Liver (tissue), 3 donors: ENCODE measurements around the gene MYO15B.

Source experiments
- CTCF ChIP-seq: fragments of 150-350 bp; IDR thresholded peaks from 2 replicates; pipeline ENCODE4 v1.5.1; 2017; ENCODE audit warnings: improper control_type of control experiment, low read depth, low read length; ENCODE audit not compliant: missing input control
- GABPA ChIP-seq, 2 donors: IDR thresholded peaks in 1 of 2; conservative IDR thresholded peaks in 1 of 2; 2 replicates each; pipeline ENCODE4 v1.6.1; 2016; ENCODE audit warnings: antibody characterized with exemption in 2 of 2, mild to moderate bottlenecking in 1 of 2, moderate library complexity in 1 of 2
- HNF4A ChIP-seq, 2 donors: conservative IDR thresholded peaks; 2 replicates each; pipeline ENCODE4 v1.6.1; 2016; ENCODE audit warnings: antibody characterized with exemption in 2 of 2, mild to moderate bottlenecking in 2 of 2
- RAD21 ChIP-seq, 2 donors: IDR thresholded peaks; 2 replicates each; pipeline ENCODE4 v1.6.1; 2016; ENCODE audit warnings: antibody characterized with exemption in 2 of 2, mild to moderate bottlenecking in 2 of 2
- TAF1 ChIP-seq: conservative IDR thresholded peaks from 2 replicates; pipeline ENCODE4 v1.6.1; 2016; ENCODE audit warnings: antibody characterized with exemption, mild to moderate bottlenecking
- donor health status: healthy.
- donor health status: healthy.

GRCh38 chr17:75647061-75647460, 59.5 kb downstream of the MYO15B start:
- no peak for TF ChIP-seq GABPA (IDR thresholded peaks at IDR 0.05 in 1 of 2, conservative IDR thresholded peaks at IDR 0.05 in 1 of 2)
- no peak for TF ChIP-seq CTCF
- TF ChIP-seq HNF4A (conservative IDR thresholded peaks at IDR 0.05) = no peak
- no peak for TF ChIP-seq RAD21 (IDR thresholded peaks at IDR 0.05)
- TF ChIP-seq TAF1 = no peak
